NCI-H1092 (cell line): ENCODE measurements around the gene MAOB.
A peak's percentile ranks its signal among the peaks of the same experiment; 100 is the strongest.

Experiments
- DNase-seq: peaks from one replicate; lab custom pipeline; 2025; lab: John Stamatoyannopoulos, UW

MAOB gene

DNA sequence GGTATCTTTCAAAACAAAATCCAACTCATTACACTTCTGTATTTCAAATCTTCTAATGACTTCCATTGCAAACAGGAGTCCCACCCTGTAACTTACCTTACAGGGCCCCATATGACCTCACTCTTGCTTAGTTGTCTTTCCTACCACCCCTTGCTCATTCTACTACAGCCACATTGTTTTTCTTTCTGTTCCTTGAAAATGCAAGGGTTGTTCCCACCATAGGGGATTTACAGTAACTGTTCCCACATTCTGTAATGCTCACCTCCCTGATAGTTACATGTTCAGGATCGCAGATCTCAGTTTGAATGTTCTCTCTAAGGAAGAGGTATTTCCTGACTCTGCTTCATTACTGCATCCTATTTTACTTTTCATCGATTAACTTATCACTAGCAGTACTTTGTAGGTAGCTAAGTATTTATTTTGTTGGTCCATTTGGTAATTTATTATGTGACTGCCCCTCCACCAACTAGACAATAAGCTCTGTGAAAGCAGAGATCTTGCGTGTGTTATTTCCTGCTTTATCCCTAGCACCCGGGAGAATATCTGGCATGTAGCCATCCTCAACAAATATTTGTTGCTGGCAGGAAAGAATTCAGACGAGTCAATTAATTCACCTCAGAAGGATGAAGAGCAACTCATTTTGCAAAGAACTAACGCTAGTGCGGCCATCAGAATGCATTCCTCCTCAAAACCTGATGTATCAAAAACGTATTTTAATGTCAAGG is 21.4 kb downstream of the MAOB start:
- peak; percentile 45 for DNase-seq

- no peak for DNase-seq
Measured at GRCh38 chrX:43853225-43853828, 28.9 kb downstream of the MAOB start.

DNA sequence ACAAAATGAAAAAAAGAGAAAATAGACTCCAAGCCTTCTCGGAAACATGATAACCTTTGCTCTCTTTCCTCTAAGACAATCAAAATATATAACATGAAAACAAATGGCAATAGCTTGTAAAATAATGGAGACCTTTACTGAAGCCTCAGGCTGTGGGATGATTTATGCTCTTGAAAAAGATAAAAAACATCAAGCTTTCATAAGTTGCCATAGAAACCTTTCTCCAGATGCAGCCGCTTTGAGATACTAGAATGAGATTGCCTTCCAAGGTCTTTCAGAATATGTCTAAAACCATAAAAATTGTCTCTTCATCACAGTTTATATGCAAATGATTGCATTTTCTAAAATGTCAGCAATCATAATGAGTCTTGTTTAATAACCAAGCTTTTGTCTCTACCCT is 31.6 kb downstream of the MAOB start:
- DNase-seq = no peak

- DNase-seq = no peak
Measured at GRCh38 chrX:43849173-43849572, 33.1 kb downstream of the MAOB start.

DNA sequence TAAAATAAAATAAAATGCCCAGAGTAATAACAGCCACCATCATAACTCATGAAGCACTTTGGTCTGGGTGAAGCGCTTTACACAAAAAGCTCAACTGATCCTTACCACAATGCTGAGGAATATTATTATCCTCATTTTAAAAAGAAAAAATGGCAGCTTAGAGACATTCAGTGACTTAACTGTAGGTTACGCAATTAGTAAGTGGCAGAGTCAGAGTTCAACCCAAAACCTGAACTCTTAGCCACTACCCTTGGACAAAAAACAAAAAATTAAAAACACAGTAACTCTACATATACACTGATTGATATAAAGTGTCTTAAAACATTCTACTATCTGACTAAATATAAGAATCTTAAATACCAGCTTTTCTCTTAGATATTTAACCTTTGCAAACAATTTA is 34.9 kb downstream of the MAOB start:
- no peak for DNase-seq

DNA sequence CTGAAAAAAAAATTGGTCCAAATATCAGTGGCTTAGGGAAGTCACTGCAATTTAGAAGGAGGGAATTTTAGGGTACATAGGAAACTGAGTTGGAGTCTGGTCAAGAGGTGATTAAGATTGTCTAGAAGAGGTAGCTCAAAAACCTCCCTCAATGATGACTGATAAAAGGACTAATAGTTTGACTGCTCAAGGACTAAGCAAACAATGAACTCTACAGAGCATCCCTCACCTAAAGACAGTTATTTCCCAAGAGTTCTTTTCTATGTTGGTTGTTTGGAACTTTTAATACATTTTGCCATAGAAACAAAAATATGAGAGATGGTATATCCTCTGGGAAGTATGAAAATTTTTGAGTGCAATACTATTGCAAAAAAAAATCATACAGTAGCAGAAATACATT is 35.7 kb downstream of the MAOB start:
- no peak for DNase-seq

- no peak for DNase-seq
Measured at GRCh38 chrX:43845776-43846175, 36.5 kb downstream of the MAOB start.

- no peak for DNase-seq
Measured at GRCh38 chrX:43840265-43840664, 42.0 kb downstream of the MAOB start.

- peak; percentile 6 for DNase-seq
Measured at GRCh38 chrX:43836435-43837184, 45.6 kb downstream of the MAOB start.

DNA sequence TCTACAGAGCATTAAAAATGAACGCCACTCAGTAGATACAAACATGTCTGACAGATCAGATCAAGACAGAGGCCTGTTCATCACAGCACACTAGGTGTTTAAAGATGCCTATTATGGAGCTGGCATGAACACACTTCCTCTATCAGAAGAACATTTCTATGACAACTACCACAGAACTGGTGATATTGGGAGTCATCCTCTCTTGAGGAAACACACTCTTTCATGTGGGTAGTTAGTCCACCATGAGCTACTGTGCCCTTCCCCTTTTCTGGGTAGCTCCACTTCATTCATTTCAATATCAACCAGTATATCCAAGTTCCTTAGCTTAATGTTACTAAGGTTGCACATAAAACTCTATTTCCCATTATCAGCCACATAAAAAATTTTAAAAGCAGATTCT is 46.7 kb downstream of the MAOB start:
- no peak for DNase-seq

- DNase-seq = no peak
Measured at GRCh38 chrX:43827791-43828190, 54.5 kb downstream of the MAOB start.

- no peak for DNase-seq
Measured at GRCh38 chrX:43822014-43822413, 60.2 kb downstream of the MAOB start.

DNA sequence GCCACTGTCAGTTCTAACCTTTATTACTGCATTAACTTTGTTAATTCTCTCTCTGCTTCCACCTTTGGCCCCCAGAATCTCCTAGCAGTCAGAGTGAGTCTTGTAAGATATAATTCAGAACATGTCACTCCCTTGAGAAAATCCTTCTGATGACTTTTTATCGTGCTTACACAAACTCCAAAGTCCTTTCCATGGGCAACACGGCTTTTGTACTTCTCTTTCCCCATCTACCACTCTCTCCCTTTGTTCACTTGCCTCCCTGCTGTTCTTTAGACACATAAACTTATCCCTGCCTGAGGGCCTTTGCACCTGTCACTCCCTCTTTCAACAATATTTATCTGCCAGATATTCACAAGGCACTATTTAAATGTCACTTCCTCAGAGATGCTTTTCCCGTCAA is 64.8 kb downstream of the MAOB start:
- no peak for DNase-seq

GRCh38 chrX:43815209-43815608 is 67.0 kb downstream of the MAOB start:
- no peak for DNase-seq

GRCh38 chrX:43813898-43814297 is 68.4 kb downstream of the MAOB start:
- DNase-seq = no peak

DNA sequence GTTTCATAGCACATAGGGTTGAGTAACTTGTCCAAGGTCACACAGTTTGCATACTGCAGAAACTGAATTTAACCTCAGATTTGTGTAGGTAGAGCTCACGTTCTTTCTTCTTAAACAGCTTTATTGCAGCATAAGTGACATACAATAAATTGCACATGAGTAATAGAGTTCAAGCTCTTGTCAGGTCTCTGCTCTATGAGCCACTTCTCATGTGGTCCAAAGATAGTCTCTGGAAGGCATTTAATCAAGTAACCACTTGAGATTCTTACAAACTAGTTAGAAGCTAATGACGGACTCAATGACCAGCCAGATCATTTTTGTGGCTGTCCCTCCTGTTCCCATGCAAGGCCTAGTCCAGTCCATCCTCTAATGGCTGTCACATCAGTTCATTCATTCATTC is 68.9 kb downstream of the MAOB start:
- no peak for DNase-seq

- no peak for DNase-seq
Measured at GRCh38 chrX:43809463-43809862, 72.8 kb downstream of the MAOB start.

- no peak for DNase-seq
Measured at GRCh38 chrX:43808231-43808630, 74.0 kb downstream of the MAOB start.

GRCh38 chrX:43805579-43805978 is 76.7 kb downstream of the MAOB start:
- no peak for DNase-seq

DNA sequence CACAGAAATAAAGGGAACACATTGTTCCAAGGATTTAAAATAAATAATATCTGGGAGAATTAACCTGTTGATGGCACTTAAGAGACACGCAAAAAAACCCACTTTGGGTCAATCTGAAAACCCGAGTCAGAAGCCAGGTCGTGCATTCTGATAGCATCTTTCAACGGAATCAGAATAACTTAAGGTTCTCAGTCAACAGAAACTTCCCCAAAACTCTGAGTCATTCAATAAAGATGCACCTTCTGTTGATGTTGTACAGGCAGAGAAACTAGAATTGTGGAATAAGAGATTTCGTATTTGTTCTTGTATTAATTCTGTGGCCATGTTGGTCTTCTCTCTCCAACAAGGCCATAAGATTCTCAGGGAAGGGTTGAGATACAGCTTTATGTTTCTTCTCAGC is 78.2 kb downstream of the MAOB start:
- no peak for DNase-seq

DNA sequence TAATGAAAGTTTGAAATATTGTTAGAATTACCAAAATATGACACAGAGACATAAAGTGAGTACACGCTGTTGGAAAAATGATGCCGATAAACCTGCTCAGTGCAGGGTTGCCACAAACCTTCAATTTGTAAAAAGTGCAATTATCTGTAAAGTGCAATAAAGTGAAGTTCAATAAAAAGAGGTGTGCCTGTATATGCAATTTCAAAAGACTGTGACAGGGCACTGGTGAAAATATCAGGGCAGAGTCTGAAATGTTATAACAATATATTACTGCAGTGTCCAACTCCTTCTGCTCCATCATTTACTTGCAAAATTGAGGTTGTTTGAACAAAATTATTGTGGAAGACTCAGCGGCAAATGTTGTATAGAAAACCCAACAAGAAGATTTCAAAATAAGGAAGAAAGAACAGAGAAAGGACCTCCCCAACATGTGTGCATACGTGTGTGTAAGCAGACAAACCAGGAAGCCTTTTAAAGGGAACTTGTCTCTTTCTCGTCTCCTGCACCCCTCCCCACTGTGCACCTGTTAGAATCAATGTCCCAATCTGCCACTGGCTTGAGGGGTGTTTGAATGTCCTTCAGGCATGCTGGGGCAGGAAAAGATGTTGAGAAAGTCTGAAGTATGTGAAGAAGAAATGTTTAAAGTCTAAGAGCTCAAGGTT is 96.2 kb downstream of the MAOB start:
- no peak for DNase-seq

DNA sequence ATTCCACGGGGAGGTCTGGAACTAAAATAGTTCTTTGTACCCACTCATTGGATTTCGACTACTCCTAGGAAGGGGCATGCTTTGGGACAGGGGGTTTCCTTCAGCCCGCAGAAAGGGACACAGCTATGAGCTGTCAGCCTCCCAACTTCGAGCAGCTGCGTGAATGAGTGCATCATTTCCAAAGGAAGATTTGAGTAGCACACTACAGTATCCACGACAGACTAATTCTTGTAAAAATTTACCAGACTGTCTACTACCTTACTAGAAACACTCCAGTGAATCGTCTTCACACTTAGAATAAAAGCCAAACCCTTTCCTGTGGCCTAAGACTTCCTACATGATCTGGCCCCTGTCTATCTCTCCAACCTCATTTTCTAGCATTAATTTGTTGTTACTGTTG is 124.2 kb downstream of the MAOB start:
- no peak for DNase-seq

DNA sequence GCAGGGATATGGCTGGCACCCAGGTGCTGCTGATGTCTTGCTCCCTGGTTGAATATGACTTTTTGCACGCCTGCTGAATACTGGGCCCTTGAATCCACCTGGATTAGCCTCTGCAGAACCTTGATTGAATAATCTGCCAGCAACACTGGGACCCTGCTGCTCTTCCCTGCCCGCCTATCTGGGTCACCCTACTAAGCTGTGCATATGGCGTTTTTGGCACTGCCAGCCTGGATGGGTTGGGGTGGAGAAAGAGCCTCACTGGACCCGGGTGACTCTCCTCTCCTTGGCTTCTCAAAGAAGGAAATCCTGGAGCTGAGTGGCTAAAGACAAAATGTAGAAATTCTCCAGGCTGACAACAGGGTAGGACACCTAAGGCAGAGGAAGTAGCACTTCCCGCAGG is 126.2 kb downstream of the MAOB start:
- no peak for DNase-seq
